Parathyroid adenoma (tissue), 2 donors: ENCODE measurements around the gene TMEM163.

Source experiments
- H2AFZ ChIP-seq: fragments of 300-600 bp; sonication (generic); one replicate; pipeline ENCODE4 v1.7.0; 2017; ENCODE audit warnings: antibody characterized with exemption, mild to moderate bottlenecking
- H3K27ac ChIP-seq: fragments of 300-600 bp; sonication (generic); one replicate; pipeline ENCODE4 v1.7.0; 2017
- H3K27me3 ChIP-seq: fragments of 300-600 bp; sonication (generic); one replicate; pipeline ENCODE4 v1.7.0; 2017; ENCODE audit warnings: low read length; ENCODE audit not compliant: control insufficient read depth, insufficient read depth
- H3K36me3 ChIP-seq: fragments of 300-600 bp; sonication (generic); one replicate; pipeline ENCODE4 v1.7.0; 2017; ENCODE audit warnings: low read length; ENCODE audit not compliant: control insufficient read depth, insufficient read depth
- H3K4me1 ChIP-seq: fragments of 300-600 bp; sonication (generic); one replicate; pipeline ENCODE4 v1.7.0; 2017; ENCODE audit warnings: control low read depth
- H3K4me2 ChIP-seq: fragments of 300-600 bp; sonication (generic); one replicate; pipeline ENCODE4 v1.7.0; 2017; ENCODE audit warnings: low read length
- H3K4me3 ChIP-seq: fragments of 300-600 bp; sonication (generic); one replicate; pipeline ENCODE4 v1.7.0; 2017; ENCODE audit warnings: low read depth, low read length
- H3K79me2 ChIP-seq: fragments of 300-600 bp; sonication (generic); one replicate; pipeline ENCODE4 v1.7.0; 2017; ENCODE audit warnings: control low read depth
- H3K9ac ChIP-seq: fragments of 300-600 bp; sonication (generic); one replicate; pipeline ENCODE4 v1.7.0; 2017; ENCODE audit warnings: mild to moderate bottlenecking
- H3K9me3 ChIP-seq: fragments of 300-600 bp; sonication (generic); one replicate; pipeline ENCODE4 v1.7.0; 2017; ENCODE audit warnings: low read length; ENCODE audit not compliant: control insufficient read depth
- CTCF ChIP-seq: fragments of 300-600 bp; sonication (generic); IDR thresholded peaks from one replicate; pipeline ENCODE4 v1.7.0; 2017; ENCODE audit warnings: antibody characterized with exemption, mild to moderate bottlenecking
- donor health status: primary hyperparathyroidism.

Gene TMEM163

GRCh38 chr2:134532537-134532936, 186.3 kb downstream of the TMEM163 start:
- Histone ChIP-seq H3K79me2 (no peaks in the 10 kb centered on the region), H3K4me1 (no peaks in the 10 kb centered on the region), H3K36me3 (no peaks in the 10 kb centered on the region), H3K9ac (no peak overlapping the region), H3K4me2 (no peak overlapping the region), H2AFZ (no peak overlapping the region), H3K9me3 (no peaks in the 10 kb centered on the region), H3K27me3 (no peaks in the 10 kb centered on the region), H3K4me3 (no peak overlapping the region), H3K27ac (no peak overlapping the region)
- TF ChIP-seq CTCF, result no peak

- Histone ChIP-seq H3K9me3 (no peaks in the 10 kb centered on the region), H3K27me3 (no peaks in the 10 kb centered on the region), H3K9ac (no peak overlapping the region), H3K4me1 (no peaks in the 10 kb centered on the region), H3K27ac (no peak overlapping the region), H2AFZ (no peak overlapping the region), H3K36me3 (no peaks in the 10 kb centered on the region), H3K4me3 (no peak overlapping the region), H3K4me2 (no peak overlapping the region), H3K79me2 (no peaks in the 10 kb centered on the region)
- TF ChIP-seq CTCF, result no peak
These were observed 191.4 kb downstream of the TMEM163 start for GRCh38 chr2:134527381-134527780.

- no peaks in the 10 kb centered on the region for H3K36me3 ChIP-seq
- no peak for TF ChIP-seq CTCF
- no peak overlapping the region for H2AFZ ChIP-seq
- no peaks in the 10 kb centered on the region for H3K27me3 ChIP-seq
- no peak overlapping the region for H3K9ac ChIP-seq
- no peak overlapping the region for H3K4me3 ChIP-seq
- H3K9me3 ChIP-seq, result no peaks in the 10 kb centered on the region
- H3K4me1 ChIP-seq, result no peaks in the 10 kb centered on the region
- no peak overlapping the region for H3K4me2 ChIP-seq
- no peaks in the 10 kb centered on the region for H3K79me2 ChIP-seq
- H3K27ac ChIP-seq, result no peak overlapping the region
These were observed 196.0 kb downstream of the TMEM163 start for GRCh38 chr2:134522496-134523455.

- Histone ChIP-seq H3K9me3 (no peaks in the 10 kb centered on the region), H3K4me3 (no peak overlapping the region), H3K36me3 (no peaks in the 10 kb centered on the region), H2AFZ (no peak overlapping the region), H3K4me2 (no peak overlapping the region), H3K79me2 (no peaks in the 10 kb centered on the region), H3K27ac (no peak overlapping the region), H3K27me3 (no peaks in the 10 kb centered on the region), H3K4me1 (no peaks in the 10 kb centered on the region), H3K9ac (no peak overlapping the region)
- TF ChIP-seq CTCF, result no peak
These were observed 200.7 kb downstream of the TMEM163 start for GRCh38 chr2:134518101-134518500.

GRCh38 chr2:134515137-134515536, 203.7 kb downstream of the TMEM163 start:
- no peak overlapping the region for H3K4me3 ChIP-seq
- no peaks in the 10 kb centered on the region for H3K9me3 ChIP-seq
- TF ChIP-seq CTCF, result no peak
- H3K27ac ChIP-seq, result no peak overlapping the region
- no peaks in the 10 kb centered on the region for H3K36me3 ChIP-seq
- H2AFZ ChIP-seq, result no peak overlapping the region
- H3K4me2 ChIP-seq, result no peak overlapping the region
- no peaks in the 10 kb centered on the region for H3K79me2 ChIP-seq
- H3K27me3 ChIP-seq, result no peaks in the 10 kb centered on the region
- no peak overlapping the region for H3K9ac ChIP-seq
- no peaks in the 10 kb centered on the region for H3K4me1 ChIP-seq
